Peyer's patch (tissue), 4 donors: ENCODE measurements around the gene OSTN. TPM values are rescaled to one million over a fixed set of nuclear protein-coding genes. Genes with fewer than 3 reads are reported as not detected.
"Not testable (repeated sequence)": the region's sequence is repeated elsewhere in the genome, so short reads cannot be mapped to it uniquely, and the experiment has no call there.

ENCODE experiments used
- DNase-seq, 3 donors: peaks; one replicate each; pipeline ENCODE4 v3.0.0-alpha.2; 2017 to 2019
- H3K27ac ChIP-seq, 4 donors: fragments of 200-600 bp; sonication (generic); one replicate each; pipeline ENCODE4 v1.5.1; 2016 to 2019
- H3K27me3 ChIP-seq, 2 donors: fragments of 200-600 bp; sonication (generic); one replicate each; pipeline ENCODE4 v1.5.1; 2019
- H3K36me3 ChIP-seq, 3 donors: fragments of 200-600 bp; sonication (generic); one replicate each; pipeline ENCODE4 v1.5.1; 2016 to 2019
- H3K4me1 ChIP-seq, 4 donors: fragments of 200-600 bp; sonication (generic); one replicate each; pipeline ENCODE4 v1.5.1; 2016 to 2019
- H3K4me3 ChIP-seq, 4 donors: fragments of 200-600 bp; sonication (generic); 1 replicate in 3 of 4; 2 replicates in 1 of 4; pipeline ENCODE4 v1.5.1; 2016 to 2019; ENCODE audit warnings: mild to moderate bottlenecking in 1 of 4
- H3K9me3 ChIP-seq, 4 donors: fragments of 200-600 bp; sonication (generic); one replicate each; pipeline ENCODE4 v1.5.1; 2016 to 2019; ENCODE audit warnings: mild to moderate bottlenecking in 1 of 4
- POLR2A ChIP-seq, 2 donors: fragments of 450-650 bp; IDR thresholded peaks; one replicate each; pipeline ENCODE4 v1.5.1; 2017; ENCODE audit warnings: antibody characterized with exemption in 2 of 2, mild to moderate bottlenecking in 2 of 2, moderate library complexity in 2 of 2
- total RNA-seq, 4 donors: library from RNA; depleted of rRNA; stranded (reverse); fragments of >200 nt; gene quantifications; one replicate each; pipeline ENCODE4 v1.1.0, GENCODE V29; 2016
- TF ChIP-seq, protein P1 (sequence below), 6 experiments: fragments of 450-650 bp in 4 of 6; fragments of 200-600 bp in 2 of 6; sonication (generic) in 1 of 6; IDR thresholded peaks; one replicate each; pipeline ENCODE4 v1.5.1; 2017 to 2019; ENCODE audit warnings: antibody characterized with exemption in 6 of 6, mild to moderate bottlenecking in 3 of 6, moderate library complexity in 1 of 6

OSTN gene
- total RNA-seq, 4 donors from 2014 or later, result not detected

GRCh38 chr3:191263850-191264249 lies 64.8 kb downstream of the OSTN start:
- H3K27me3 ChIP-seq, result no peaks in the 10 kb centered on the region
- H3K4me3 ChIP-seq, result no peak overlapping the region
- DNase-seq, result no peak
- no peaks in the 10 kb centered on the region for H3K4me1 ChIP-seq
- peak overlapping the region in 1 of 4 donors; percentile 56 for H3K27ac ChIP-seq
- H3K36me3 ChIP-seq, result no peaks in the 10 kb centered on the region
- no peaks in the 10 kb centered on the region for H3K9me3 ChIP-seq
- no peak for TF ChIP-seq POLR2A (IDR thresholded peaks at IDR 0.05)
- TF ChIP-seq, protein P1, sequence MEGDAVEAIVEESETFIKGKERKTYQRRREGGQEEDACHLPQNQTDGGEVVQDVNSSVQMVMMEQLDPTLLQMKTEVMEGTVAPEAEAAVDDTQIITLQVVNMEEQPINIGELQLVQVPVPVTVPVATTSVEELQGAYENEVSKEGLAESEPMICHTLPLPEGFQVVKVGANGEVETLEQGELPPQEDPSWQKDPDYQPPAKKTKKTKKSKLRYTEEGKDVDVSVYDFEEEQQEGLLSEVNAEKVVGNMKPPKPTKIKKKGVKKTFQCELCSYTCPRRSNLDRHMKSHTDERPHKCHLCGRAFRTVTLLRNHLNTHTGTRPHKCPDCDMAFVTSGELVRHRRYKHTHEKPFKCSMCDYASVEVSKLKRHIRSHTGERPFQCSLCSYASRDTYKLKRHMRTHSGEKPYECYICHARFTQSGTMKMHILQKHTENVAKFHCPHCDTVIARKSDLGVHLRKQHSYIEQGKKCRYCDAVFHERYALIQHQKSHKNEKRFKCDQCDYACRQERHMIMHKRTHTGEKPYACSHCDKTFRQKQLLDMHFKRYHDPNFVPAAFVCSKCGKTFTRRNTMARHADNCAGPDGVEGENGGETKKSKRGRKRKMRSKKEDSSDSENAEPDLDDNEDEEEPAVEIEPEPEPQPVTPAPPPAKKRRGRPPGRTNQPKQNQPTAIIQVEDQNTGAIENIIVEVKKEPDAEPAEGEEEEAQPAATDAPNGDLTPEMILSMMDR (IDR thresholded peaks at IDR 0.05), result no peak

DNA sequence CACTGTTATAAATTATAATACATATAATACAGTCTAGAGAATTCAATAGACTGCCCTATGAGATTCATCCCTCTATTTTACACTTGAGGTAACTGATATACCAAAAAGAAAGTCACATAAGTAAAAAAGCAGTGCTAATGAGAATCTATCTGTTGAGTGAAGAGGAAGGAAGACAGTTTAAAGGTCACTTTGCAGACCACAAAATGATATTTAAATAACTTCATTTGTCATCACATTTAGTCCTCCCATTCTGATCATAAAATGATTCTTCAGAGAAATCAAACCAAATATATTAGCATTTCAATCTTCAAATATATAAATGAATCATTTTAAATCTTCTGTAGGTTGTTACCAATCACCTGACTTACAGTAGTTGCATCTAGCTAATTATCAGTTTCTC lies 69.7 kb downstream of the OSTN start:
- H3K27ac ChIP-seq, result peak overlapping the region in 2 of 4 donors; percentile 11 to 57
- no peaks in the 10 kb centered on the region for H3K4me1 ChIP-seq
- DNase-seq, result no peak
- no peaks in the 10 kb centered on the region for H3K27me3 ChIP-seq
- H3K9me3 ChIP-seq, result no peaks in the 10 kb centered on the region
- H3K4me3 ChIP-seq, result no peak overlapping the region
- TF ChIP-seq POLR2A (IDR thresholded peaks at IDR 0.05), result no peak
- TF ChIP-seq, protein P1 (IDR thresholded peaks at IDR 0.05), result no peak
- H3K36me3 ChIP-seq, result no peaks in the 10 kb centered on the region

DNA sequence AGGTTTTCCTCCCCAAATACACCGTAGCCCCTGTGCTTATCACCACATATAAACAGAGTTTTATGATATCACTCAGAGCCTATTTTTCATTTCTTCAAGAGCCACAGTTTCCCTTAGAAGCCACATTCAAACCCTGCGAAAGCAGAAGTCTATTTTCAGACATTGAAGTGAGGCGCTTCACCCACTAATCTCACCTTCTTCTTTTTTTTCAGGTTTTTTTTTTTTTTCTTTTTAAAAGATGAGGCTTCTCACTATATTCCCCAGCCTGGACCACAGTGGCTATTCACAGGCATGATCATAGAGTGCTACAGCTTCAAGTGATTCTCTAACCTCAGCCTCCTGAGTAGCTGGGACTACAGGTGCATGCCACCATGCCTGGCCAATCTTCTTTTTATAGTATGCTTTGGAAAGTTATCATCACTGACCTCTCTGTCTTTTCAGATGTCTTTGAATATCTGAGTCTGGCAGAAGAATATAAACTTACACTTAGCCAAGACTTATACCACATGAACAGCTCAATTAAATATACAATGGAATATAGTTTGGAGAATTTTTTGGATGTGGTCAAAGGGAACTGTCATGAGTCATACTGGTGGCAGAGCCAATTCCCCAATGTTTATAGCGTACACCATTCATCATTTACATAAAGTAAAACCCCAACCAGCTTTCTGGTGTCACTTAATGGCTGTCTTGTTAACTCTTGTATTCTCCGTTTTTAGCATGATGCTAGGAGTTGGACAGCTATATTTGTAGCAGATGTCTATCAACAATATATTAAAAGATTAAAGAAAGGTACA lies 70.4 kb downstream of the OSTN start:
- DNase-seq, result no peak
- Histone ChIP-seq H3K36me3 (no peaks in the 10 kb centered on the region), H3K27me3 (no peaks in the 10 kb centered on the region)

DNA sequence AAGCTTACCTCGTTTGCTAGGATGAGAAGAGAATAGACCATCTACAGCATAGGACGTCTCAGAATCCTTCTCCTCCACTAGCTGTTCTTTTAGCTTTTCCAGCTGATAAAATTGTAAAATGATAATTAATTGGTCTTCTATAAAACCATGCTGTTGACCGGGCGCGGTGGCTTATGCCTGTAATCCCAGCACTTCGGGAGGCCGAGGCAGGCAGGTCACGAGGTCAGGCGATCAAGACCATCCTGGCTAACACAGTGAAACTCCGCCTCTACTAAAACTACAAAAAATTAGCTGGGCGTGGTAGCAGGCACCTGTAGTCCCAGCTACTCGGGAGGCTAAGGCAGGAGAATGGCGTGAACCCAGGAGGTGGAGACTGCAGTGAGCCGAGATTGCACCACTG lies 76.2 kb downstream of the OSTN start:
- peak overlapping the region in 2 of 4 donors; percentile 32 to 52 for H3K27ac ChIP-seq
- H3K27me3 ChIP-seq, H3K9me3 ChIP-seq, H3K36me3 ChIP-seq, H3K4me1 ChIP-seq: not testable (repeated sequence)
- peak overlapping the region in 1 of 4 donors; percentile 12 for H3K4me3 ChIP-seq
- peak in 1 of 3 donors; percentile 55 for DNase-seq

More for the DNA sequence above, 70.4 kb downstream of the OSTN start:
- Histone ChIP-seq H3K4me1 (no peaks in the 10 kb centered on the region), H3K27ac (peak overlapping the region in 2 of 4 donors; percentile 11 to 57), H3K9me3 (no peaks in the 10 kb centered on the region), H3K4me3 (no peak overlapping the region)
- TF ChIP-seq, protein P1 (IDR thresholded peaks at IDR 0.05), result no peak
- TF ChIP-seq POLR2A (IDR thresholded peaks at IDR 0.05), result no peak

- H3K4me3 ChIP-seq, result no peak overlapping the region
- no peaks in the 10 kb centered on the region for H3K27me3 ChIP-seq
- H3K9me3 ChIP-seq, result no peaks in the 10 kb centered on the region
- TF ChIP-seq, protein P1 (IDR thresholded peaks at IDR 0.05), result no peak
- no peak for TF ChIP-seq POLR2A (IDR thresholded peaks at IDR 0.05)
- peak overlapping the region in 2 of 4 donors; percentile 32 to 52 for H3K27ac ChIP-seq
- H3K36me3 ChIP-seq, result no peaks in the 10 kb centered on the region
- DNase-seq, result no peak
- no peaks in the 10 kb centered on the region for H3K4me1 ChIP-seq
These were observed 76.7 kb downstream of the OSTN start for GRCh38 chr3:191275751-191276150.

DNA sequence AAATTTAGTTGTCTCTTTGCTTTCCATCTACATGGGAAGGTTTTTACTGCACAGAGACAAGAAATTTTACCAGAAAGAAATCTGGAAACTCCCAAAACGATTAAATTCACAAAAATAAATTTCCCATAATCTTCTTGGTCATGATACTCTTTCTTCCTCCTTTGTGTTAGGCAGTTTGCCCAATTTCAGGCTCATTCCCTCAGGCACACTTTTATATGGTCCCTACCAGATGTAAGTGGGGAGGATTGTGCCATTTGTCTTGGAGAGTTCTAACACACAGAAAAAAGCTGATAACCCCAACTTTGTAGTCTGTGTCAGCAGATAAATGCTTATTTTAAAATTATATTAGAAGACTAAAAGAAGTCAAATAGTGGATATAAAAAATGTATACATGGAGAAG lies 81.1 kb downstream of the OSTN start:
- TF ChIP-seq, protein P1 (IDR thresholded peaks at IDR 0.05), result no peak
- no peak for TF ChIP-seq POLR2A (IDR thresholded peaks at IDR 0.05)
- H3K4me1 ChIP-seq, result peaks cover 0 to 4% (median 0%) of the 10 kb centered on the region in 4 donors

More for the DNA sequence above, 81.1 kb downstream of the OSTN start:
- Histone ChIP-seq H3K27me3 (no peaks in the 10 kb centered on the region), H3K4me3 (no peak overlapping the region), H3K9me3 (no peaks in the 10 kb centered on the region), H3K27ac (no peak overlapping the region), H3K36me3 (no peaks in the 10 kb centered on the region)
- DNase-seq, result no peak
